Hematopoietic multipotent progenitor cell treated with erythropoietin and hydrocortisone succinate and interleukin-3 and kit ligand, for 4 days (in vitro differentiated cells): ENCODE measurements around the gene NCAM1.

Source experiments
- DNase-seq: peaks from one replicate; pipeline ENCODE4 v3.0.0-alpha.2; 2015

The NCAM1 gene

DNA sequence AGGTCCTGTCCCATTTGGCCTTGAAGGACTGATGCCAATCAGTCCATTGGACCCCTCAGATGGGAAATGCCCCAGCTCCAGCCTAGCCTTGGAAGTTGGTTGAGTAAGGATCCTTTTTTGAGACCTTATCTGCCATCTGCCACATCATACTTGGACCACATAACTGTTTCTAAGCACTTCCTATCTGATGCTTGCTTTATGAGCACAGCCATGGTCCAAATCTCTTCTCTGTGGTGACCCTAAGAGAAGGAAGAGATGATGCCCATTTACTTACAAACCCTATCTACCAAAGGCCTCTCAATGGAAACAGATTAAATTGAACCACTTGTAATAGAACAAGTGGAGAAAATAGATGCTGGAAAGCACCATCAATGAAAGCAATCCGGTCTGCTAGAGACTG, 299.3 kb downstream of the NCAM1 start:
- DNase-seq, result no peak

DNA sequence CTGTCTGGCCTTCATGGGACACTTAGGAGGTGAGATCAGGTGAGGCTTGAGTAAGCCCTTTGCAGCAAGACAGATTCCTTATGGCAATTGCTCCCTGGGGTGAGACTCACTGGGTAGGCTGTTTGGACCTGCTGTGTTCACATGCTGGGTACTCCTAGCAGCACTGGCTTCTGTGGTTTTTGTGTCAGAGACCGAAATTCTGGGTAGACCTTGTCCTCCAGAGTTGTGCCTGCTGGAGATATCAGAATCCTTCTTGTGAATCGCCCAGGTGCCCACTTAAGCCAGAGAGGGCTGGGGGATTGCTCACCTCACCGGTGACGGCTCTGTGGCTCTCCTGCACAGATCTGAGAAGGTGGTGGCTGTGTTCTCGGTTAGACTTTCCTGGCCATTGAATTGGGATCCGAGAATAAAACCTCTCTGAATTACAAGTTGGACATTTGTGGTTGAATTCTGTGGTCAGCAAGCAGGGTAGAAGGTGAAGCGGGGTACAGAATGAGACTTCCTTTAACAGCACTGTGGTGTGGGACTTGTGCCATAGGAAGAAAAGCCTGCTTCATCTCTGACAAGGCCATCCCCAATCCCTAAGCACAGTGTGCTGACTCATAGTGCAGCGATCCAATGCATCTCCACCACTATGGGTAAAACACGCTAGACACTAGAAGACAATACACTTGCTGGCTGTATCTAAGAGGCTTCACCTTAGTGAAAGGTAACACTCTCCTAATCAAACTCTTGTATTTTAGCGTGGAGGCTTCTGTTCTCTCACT, 300.7 kb downstream of the NCAM1 start:
- DNase-seq, result peak; percentile 8

DNA sequence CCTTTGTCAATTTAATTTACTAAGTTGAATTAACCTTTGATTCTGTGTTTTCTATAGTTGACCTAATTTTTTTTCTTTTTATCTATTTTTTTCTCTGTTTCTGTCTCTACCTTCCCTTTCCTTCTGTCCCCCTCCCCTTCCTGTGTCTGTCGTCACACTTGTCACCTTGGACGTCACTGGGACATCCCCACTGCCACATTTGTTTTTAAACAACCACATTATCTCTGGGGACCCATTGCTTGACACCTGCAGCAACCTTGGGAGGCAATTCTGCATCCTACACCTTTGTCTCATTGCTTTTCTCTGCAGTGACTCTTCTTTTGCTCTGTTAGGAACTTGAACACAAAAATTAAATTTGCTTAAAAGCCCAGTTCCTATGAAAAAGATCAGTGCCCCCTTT, 301.4 kb downstream of the NCAM1 start:
- DNase-seq, result no peak

DNA sequence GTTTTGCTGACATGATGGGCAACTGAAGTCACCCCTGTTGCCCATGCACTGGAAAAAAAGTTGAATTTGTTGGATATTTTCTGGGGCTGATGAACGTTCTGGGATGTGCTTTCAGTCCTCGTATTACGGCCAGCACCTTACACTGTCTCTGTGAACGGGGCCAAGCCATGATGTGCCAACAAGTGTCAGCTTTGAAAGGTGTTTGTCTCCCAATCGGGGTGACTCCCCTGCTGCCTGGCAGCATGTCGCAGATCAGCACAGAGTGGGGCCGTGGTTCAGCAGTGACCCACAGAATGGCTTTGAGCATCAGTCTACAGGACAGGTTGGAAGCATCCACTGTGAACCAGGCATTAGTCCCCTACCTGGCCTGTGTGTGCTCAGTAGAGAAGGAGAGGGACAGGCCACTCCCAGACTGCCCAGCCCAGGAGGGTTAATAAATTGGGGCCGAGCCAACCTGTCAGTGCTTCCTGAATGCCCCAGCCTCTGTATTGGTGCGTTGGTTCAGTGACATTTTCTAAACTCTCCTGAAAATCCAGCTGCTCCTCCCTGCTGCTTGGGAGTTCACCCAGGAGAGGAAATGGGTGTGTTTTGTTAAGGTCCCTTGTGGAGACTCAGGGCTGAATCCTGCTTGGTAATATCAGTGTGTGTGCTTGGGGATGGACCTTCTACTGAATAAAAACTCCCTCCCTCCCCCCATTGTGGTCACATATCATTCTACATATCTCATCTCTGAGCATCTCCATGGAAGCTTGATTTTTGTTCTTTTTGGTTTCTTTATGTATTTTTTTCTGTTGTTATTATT, 302.4 kb downstream of the NCAM1 start:
- DNase-seq, result no peak

DNA sequence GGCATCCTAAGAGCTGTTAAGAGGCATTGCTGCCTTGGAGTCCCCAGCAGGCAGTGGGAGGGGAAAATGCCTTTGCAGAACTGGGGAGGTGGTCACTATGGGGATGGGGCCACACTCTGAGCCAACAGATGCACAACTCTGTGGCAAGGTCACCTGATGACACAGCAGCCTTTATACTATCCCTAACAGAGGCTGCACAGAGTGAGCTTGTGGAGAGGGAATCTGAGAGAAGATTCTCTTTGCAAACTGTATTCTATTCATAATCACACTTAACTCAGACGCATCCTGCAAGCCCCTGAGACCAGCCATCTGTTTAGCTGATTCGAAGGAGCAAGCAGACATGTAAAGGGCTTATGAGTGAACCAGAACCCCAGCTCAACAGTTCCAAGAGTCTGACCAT, 304.1 kb downstream of the NCAM1 start:
- no peak for DNase-seq

DNA sequence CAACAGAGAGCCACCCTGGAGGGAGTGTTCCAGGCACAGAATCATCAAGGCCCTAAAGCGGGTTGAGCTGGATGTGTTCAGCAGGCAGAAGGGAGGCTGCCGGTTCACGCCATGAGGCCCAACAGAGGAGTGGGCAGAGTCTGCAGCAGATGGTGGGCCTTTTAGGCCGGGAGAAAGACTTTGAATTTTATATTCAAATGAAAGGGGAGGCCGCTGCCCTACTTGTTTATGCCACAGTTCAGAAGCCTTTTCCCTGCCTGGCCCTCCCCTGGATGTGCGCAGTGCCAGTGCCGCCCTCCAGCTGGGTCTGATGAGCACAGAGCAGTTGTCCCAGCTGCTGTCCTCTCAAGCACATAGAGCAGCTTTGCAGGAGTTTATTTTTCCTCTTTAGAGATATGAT, 306.3 kb downstream of the NCAM1 start:
- no peak for DNase-seq

DNA sequence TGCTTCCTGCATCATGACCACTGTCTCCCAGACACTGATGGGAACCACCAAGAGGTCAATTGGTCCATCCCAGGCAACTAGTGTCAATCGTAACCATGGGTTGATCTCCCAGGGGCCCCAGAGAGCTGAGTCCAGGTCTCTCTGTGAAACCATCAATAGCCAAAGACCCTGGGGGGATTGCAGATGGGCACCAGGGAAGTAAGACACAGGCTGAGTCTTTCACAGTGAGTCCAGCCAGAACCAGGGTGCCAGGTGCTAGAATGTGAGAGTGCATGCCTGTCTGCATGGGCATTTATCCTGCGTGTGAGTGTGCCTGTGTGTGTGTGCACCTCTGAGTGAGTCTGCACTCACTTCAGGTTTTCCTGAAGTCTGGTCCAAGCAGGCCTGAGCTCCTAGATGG, 307.9 kb downstream of the NCAM1 start:
- no peak for DNase-seq

DNA sequence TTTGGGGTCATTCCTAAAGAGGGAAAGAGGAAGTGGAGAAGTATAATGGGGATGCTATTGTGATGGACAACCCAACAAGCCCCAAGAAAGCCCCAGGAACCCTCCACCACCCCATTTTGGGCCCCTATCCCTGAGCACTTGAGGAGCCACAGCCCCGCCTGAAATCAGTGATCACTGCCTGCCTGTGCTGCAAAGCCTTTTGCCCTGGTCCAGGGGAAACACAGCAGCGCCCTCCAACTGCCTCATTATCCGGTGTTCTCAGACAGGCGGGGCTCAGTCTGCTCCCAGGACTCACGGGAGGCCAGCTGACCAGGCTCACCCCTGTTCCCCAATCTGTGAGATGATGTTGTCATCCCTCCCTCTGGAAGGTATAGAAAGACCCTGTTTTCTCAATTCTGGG, 308.4 kb downstream of the NCAM1 start:
- DNase-seq, result no peak

DNA sequence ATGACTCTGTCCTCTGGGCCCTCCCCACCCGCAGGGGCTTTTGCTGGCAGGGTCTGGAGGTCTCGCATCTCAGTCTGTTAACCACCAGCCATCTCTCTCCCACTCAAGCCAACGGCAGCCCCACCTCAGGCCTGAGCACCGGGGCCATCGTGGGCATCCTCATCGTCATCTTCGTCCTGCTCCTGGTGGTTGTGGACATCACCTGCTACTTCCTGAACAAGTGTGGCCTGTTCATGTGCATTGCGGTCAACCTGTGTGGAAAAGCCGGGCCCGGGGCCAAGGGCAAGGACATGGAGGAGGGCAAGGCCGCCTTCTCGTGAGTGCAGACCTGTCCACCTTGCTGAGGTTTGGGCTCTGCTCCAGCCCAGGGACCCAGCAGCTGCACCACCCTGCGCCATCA, 308.9 kb downstream of the NCAM1 start:
- DNase-seq, result no peak

DNA sequence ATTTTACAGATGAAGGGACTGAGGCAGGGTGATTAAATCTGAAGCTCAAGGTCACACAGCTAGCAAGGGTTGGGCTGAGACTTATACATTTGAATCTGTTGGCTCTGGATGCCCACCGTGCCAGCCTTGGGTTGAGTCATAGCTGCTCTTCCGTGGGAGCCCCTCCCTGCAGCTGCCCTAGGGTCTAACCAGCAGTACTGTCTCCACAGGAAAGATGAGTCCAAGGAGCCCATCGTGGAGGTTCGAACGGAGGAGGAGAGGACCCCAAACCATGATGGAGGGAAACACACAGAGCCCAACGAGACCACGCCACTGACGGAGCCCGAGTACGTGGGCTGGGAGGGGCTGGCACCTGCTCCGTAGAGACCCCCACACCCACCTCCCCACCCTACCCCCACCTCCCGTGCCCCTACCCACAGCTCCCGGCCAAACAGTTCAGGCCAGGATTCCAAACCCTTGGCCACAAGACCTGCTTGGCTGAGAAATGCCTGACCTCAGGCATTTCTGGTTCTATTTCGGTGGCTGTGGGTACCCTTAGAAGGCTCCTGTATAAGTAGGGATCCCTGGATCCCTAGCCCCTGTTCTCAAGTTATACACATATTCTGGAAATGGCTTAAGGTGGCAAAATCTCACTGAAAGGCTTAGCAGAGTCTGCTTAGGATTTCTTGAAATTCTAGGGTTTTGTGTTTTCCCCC, 310.5 kb downstream of the NCAM1 start:
- no peak for DNase-seq

DNA sequence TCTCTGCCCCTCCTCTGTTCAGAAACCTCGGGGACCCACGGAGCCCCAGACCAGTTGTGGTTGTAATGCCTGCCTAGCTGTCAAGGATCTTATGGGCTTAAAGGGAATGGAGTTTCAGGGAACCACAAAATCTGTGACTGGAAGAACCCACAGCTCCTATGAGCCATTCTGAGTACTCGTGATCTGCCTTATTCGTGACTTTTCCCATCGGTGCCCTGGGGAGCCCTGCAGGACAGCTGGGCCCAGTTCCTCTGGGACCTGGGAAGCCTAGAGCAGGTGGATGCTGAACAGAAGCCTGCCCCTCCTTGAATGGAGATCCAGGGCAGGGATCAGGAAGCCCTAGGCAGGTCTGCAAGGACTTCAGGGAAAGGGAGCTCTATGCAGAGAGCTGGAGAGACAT, 311.1 kb downstream of the NCAM1 start:
- no peak for DNase-seq

DNA sequence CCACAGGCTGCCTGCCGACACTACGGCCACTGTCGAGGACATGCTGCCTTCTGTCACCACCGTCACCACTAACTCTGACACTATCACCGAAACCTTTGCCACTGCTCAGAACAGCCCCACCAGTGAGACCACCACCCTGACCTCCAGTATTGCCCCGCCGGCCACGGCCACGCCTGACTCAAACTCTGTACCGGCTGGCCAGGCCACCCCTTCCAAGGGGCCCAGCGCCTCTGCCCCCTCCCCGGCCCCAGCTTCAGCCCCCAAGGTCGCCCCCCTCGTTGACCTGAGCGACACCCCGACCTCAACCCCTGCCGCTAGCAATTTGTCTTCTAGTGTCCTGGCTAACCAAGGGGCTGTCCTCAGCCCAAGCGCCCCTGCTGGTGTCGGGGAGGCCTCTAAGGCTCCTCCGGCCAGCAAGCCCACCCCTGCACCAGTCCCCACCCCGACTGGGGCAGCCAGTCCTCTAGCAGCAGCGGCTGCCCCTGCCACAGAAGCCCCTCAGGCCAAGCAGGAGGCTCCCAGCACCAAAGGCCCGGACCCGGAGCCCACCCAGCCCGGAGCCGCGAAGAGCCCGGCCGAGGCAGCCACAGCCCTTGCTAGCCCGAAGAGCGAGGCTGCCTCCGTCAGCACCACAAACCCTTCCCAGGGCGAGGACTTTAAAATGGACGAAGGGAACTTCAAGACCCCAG, 311.9 kb downstream of the NCAM1 start:
- DNase-seq, result no peak

DNA sequence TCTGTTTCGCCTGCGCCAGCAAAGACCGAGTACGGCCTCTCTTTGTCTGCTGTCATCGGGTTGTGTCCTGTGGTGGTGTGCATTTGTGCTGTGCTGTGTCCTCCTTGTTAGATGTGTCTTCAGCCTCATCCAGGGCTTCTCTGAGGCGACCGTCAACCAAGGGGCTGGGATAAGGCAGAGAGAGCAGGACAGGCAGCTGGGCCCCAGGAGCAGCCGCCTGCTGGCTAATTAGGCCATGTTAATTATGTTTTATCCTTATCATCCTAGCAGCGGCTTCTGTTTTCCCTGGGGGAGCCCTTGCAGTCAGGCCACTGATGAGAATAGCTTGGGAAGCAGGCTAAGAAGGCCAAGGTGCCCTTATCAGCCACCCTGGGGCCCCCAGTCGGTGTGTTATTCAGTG, 312.5 kb downstream of the NCAM1 start:
- DNase-seq, result no peak

DNA sequence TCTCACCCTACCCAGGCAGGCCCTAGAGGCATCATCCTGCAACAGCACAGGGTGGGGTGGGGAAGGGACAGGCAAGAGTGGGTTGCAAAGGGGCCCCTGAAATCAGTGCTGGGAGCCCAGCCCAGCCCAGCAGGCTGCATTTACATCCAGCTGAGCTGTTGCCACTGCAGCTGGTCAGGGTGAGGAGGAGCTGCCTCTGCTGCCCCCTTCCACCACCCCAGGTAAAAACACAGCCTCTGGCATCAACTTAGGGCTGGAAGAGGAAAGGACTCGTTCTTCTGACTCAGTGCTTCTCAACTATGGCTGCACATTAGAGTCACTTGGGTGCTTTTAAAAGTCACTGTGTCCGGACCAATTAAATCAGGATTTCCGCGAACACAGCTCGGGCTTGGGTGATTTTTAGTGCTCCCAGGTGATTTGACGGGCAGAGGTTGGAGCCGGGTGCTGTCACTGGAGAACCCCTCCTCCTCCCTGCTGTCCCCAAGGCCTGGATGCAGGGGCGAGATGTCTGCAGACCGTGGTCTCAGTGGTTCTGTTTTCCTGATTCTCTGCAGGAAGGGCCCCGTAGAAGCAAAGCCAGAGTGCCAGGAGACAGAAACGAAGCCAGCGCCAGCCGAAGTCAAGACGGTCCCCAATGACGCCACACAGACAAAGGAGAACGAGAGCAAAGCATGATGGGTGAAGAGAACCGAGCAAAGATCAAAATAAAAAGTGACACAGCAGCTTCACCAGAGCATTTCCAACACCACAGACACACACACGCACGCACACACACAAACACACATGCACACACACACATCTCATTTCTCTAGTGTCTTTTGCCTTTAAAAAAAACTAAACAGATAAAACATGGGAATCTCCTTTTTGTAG, 313.7 kb downstream of the NCAM1 start:
- DNase-seq, result peak; percentile 3

DNA sequence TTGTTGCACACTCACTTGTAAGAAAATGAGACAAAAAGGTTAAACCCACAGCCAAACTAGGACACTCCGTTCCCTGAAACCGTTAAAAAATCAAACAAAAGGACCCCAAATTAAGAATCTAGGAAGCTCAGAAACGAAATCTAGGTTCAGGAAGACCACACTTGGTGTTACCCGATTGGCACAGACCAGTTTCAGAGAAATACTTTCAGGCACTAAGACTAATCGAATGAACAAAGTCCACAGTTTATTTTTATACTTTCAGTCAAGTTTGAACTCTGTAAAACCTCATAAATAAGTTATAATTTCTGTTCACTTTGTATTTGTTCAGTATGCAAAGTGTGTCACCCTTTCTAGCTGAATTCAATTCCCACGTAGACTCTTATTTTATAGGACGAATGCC, 314.4 kb downstream of the NCAM1 start:
- DNase-seq, result no peak

DNA sequence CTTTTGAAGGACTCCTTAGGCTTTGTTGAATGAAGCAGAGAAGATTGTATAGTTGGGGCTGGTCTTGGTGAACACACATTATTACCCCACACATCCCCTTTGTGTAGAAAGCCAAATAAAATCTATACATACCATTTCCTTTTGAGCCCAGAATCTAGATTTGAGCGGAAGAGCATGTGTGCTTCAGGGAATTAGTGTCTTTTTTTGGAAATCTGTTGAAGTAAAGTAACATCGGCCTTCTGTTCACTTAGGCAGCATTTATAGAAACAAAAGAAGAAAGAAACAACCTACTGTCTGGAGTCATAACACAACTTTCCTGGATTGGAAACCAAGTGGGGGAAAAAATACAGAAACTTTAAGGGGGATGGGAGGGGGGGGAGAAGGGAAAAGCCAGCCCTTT, 315.2 kb downstream of the NCAM1 start:
- no peak for DNase-seq

DNA sequence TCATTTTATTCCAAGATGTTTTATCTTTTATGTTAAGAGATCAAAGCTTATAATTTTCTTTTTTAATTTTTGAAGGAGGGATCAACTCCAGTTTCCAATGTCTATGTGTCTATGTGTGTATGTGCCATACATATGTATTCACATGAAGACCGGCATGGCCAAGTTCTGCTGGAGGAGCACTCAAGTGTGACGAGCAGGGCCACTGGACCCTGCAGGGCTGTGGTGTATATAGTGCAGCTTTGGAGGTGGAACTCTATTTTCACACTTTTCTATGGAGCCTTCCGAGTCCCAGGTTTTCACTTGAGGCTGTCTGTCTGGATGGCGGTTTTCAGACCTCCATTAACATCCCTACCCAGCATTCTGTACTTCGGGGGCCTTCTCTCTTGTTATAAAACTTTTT, 316.7 kb downstream of the NCAM1 start:
- DNase-seq, result no peak

DNA sequence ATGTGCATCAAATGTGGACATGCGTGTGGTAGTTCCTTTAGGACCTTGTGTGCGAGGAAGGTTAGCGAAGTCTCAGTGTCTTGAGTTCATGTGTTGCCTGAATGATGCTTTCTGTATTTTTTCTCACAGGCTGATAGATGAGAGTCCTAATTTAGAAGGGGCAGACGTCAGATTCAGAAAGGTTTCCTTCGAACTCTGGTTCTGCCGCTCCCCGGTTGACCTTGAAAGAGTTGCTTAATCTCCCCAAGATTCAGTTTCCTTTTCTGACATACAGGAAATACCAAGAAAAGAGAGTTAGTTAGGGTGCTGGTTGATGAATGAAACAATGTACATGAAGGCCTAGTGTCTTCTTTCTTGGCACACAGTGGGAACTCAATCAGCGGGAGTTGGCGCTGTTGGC, 317.3 kb downstream of the NCAM1 start:
- no peak for DNase-seq

DNA sequence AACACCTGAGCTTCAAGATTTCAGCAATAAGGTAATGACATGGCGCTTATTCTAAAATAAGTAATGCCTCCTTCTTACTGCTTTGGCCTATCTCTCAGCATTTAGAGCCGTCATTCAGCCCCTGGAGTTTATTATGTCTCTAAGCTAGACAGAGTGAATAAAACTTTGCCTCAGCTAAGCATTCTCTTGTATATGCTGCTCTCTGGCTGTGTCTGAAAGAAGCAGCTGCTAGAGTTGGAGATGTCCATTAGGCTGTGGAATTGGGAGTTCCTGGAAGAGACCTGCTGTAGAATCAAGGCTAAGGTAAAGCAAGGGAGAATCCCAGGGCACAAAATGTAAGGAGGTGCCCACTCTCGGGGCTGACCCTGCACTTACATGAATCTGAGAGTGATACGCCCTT, 317.7 kb downstream of the NCAM1 start:
- DNase-seq, result no peak

DNA sequence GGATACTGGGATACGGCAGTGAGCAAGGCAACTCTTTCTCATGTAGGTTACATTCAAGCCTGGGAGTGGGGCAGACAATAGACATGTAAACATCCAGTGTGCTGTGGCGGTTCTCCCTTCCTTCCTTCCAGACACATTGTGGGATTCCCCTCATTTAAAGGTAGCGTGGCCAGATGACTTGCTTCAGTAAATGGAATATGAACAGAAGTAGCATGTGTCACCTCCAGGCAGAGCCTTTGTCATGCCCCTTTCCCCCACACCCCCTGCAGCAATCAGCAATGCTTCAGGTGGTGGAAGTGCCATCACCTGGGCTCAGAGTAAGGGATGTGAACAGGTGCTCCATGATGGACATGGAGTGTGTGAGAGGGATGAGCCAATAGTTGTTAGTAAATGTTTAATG, 318.4 kb downstream of the NCAM1 start:
- DNase-seq, result no peak

DNA sequence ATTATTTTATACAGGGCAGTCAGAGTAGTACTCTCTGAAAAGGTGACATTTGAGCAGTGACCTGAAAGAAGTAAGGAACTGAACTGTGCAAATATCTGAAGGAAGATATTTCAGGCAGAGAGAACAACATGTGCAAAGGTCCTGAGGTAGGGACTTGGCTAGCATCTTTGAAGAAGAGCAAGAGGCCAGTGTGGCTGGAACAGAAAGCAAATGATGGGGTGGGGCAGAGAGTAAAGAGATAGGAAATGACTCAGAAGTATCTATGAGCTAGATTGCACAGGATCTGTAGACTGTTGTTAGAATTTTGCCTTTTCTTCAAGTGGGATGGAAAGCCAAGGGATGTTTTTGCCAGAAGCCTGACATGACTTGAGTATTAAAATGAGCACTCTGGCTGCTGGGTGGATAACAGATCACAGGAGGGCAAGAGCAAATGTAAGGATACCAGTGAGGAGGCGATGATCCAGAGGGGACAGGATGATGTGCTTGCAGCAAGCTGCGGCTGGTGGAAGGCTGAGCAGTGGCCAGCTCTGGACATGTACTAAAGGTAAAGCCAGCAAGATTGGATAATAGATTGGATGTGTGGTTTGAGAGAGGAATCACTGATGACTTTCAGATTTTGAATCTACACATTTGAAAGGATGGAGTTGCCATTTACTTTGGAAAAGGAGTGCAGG, 320.0 kb downstream of the NCAM1 start:
- DNase-seq, result no peak
